ENCODE measurements around the gene BST1. TPM values are rescaled to one million over a fixed set of nuclear protein-coding genes. Genes with fewer than 3 reads are reported as not detected.

The BST1 gene
- total RNA-seq, 1 donor from 2014 or later: not detected

DNA sequence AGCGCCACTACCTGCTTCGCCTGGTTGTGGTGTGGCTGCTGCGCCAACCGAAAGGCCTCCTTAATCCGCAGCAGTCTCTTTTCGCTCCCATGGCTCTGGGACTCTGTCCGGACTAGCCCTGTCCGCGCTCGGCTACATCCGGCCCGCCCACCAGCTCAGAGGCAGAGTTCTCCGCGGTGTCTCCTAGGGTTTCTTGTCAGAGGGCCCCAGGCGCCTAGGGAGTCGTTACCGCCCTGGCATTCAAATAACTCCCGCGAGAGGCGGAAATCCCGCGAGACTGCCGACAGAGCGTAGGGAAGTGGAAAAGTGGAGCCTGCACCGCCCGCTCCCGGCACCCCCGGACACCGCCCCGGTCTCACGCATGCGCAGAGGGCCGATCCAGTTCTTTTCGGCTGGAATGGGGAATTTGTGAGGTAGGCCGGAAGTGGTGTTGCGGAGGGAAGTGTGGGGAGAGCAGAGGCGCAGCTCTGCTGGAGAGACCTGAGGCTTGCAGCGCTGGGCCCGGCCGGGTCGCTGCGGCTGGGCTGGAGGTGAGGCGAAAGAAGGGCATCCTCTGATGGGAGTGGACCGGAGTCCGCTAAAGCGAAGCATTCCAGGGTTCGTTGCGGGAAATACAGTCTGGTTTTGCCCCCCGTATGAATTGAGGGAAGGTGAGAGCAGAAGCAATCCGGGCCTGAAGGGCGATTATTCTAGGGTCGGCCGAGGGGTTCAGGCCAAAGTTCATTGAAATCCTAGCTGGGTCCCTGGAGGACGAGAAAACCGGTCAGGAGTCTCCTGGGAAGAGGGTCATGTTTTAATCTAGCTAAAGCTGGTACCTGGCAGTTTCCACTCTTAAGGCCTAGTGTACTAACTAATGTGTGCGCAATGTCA, 21.3 kb upstream of the BST1 start, which contains the start of gene FAM200B:
FAM200B (plus strand) TSS at position 456 of the 870 bp plus-strand sequence. CDS start 5,151 bp downstream, outside the sequence.
- Mint-ChIP-seq H3K4me1 (ENCODE audit: low read depth, unreplicated experiment) (peaks cover 15% of the 10 kb centered on the region), H3K9me3 (ENCODE audit: unreplicated experiment) (peaks cover 9% of the 10 kb centered on the region), H3K27ac (ENCODE audit: unreplicated experiment) (peak within 1 kb of the TSS; percentile 99), H3K36me3 (ENCODE audit: unreplicated experiment) (no peaks in the 10 kb centered on the region), H3K4me3 (ENCODE audit: unreplicated experiment) (peak within 1 kb of the TSS; percentile 97), H3K27me3 (ENCODE audit: unreplicated experiment) (peaks cover 3% of the 10 kb centered on the region)
- DNase-seq: peak; percentile 100
- TF ChIP-seq, protein P1, sequence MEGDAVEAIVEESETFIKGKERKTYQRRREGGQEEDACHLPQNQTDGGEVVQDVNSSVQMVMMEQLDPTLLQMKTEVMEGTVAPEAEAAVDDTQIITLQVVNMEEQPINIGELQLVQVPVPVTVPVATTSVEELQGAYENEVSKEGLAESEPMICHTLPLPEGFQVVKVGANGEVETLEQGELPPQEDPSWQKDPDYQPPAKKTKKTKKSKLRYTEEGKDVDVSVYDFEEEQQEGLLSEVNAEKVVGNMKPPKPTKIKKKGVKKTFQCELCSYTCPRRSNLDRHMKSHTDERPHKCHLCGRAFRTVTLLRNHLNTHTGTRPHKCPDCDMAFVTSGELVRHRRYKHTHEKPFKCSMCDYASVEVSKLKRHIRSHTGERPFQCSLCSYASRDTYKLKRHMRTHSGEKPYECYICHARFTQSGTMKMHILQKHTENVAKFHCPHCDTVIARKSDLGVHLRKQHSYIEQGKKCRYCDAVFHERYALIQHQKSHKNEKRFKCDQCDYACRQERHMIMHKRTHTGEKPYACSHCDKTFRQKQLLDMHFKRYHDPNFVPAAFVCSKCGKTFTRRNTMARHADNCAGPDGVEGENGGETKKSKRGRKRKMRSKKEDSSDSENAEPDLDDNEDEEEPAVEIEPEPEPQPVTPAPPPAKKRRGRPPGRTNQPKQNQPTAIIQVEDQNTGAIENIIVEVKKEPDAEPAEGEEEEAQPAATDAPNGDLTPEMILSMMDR (IDR thresholded peaks at IDR 0.05; ENCODE audit: partially characterized antibody, unreplicated experiment): no peak

- Mint-ChIP-seq H3K36me3 (ENCODE audit: unreplicated experiment) (no peaks in the 10 kb centered on the region), H3K9me3 (ENCODE audit: unreplicated experiment) (peaks cover 9% of the 10 kb centered on the region), H3K27me3 (ENCODE audit: unreplicated experiment) (peaks cover 3% of the 10 kb centered on the region), H3K4me1 (ENCODE audit: low read depth, unreplicated experiment) (peaks cover 15% of the 10 kb centered on the region), H3K27ac (ENCODE audit: unreplicated experiment) (peak overlapping the region; percentile 99), H3K4me3 (ENCODE audit: unreplicated experiment) (peak overlapping the region; percentile 97)
- DNase-seq: no peak
- TF ChIP-seq, protein P1 (IDR thresholded peaks at IDR 0.05; ENCODE audit: partially characterized antibody, unreplicated experiment): no peak
Measured at GRCh38 chr4:15682242-15683142, 20.4 kb upstream of the BST1 start.

GRCh38 chr4:15683143-15683495, 19.7 kb upstream of the BST1 start:
- H3K9me3 Mint-ChIP-seq (ENCODE audit: unreplicated experiment): peaks cover 9% of the 10 kb centered on the region
- H3K4me1 Mint-ChIP-seq (ENCODE audit: low read depth, unreplicated experiment): peaks cover 15% of the 10 kb centered on the region
- H3K4me3 Mint-ChIP-seq (ENCODE audit: unreplicated experiment): peak overlapping the region; percentile 97
- TF ChIP-seq, protein P1 (IDR thresholded peaks at IDR 0.05; ENCODE audit: partially characterized antibody, unreplicated experiment): no peak
- peaks cover 3% of the 10 kb centered on the region for H3K27me3 Mint-ChIP-seq (ENCODE audit: unreplicated experiment)
- H3K36me3 Mint-ChIP-seq (ENCODE audit: unreplicated experiment): no peaks in the 10 kb centered on the region
- DNase-seq: no peak
- peak overlapping the region; percentile 41 for H3K27ac Mint-ChIP-seq (ENCODE audit: unreplicated experiment)

DNA sequence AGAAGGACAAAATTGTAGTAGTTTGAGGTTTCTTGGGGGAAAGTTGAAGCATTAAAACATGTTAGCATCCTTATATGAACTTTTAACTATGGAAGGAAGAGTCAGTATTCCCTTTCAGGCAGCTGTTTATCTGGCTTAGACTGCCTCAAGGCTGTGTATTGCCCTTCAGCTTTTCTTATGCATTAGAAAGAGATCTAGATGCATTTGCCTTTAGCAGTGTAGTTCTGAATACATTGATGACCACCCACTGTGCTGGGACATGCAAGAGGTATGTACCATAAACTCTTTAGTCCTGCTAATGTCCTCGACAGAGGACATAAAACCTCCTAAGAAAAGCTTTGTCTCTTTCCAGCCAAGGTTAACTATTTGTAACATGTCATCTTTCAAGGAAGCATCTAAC, 18.4 kb upstream of the BST1 start:
- Mint-ChIP-seq H3K36me3 (ENCODE audit: unreplicated experiment) (no peaks in the 10 kb centered on the region), H3K27me3 (ENCODE audit: unreplicated experiment) (peaks cover 3% of the 10 kb centered on the region), H3K4me3 (ENCODE audit: unreplicated experiment) (no peak overlapping the region), H3K27ac (ENCODE audit: unreplicated experiment) (no peak overlapping the region), H3K4me1 (ENCODE audit: low read depth, unreplicated experiment) (peaks cover 13% of the 10 kb centered on the region), H3K9me3 (ENCODE audit: unreplicated experiment) (peaks cover 7% of the 10 kb centered on the region)
- TF ChIP-seq, protein P1 (IDR thresholded peaks at IDR 0.05; ENCODE audit: partially characterized antibody, unreplicated experiment): no peak
- no peak for DNase-seq
